ENCODE results near the gene NCAM2. TPM values are rescaled to one million over a fixed set of nuclear protein-coding genes. Genes with fewer than 3 reads are reported as not detected.

The NCAM2 gene
- polyA plus RNA-seq, 1 donor from 2014 or later: 9.8 TPM

- Histone ChIP-seq H3K36me3 (ENCODE audit: insufficient read depth, low read length) (no peaks in the 10 kb centered on the region), H3K9me3 (ENCODE audit: low read length) (no peaks in the 10 kb centered on the region), H3K9ac (ENCODE audit: low read length) (no peak overlapping the region), H3F3A (ENCODE audit: insufficient read depth, low read length, poor library complexity, severe bottlenecking) (no peaks in the 10 kb centered on the region), H3K9me2 (ENCODE audit: insufficient read depth, low read length) (no peaks in the 10 kb centered on the region), H4K20me1 (ENCODE audit: insufficient read depth) (no peaks in the 10 kb centered on the region), H3K27me3 (ENCODE audit: insufficient read depth, low read depth, low read length) (no peaks in the 10 kb centered on the region), H3K4me3 (ENCODE audit: low read length) (no peak overlapping the region), H3K79me2 (replicated peaks; ENCODE audit: insufficient read depth, low read length) (no peaks in the 10 kb centered on the region), H3K27ac (ENCODE audit: low read length) (no peak overlapping the region), H3K4me2 (ENCODE audit: low read length) (no peak overlapping the region), H2AFZ (ENCODE audit: low read depth, low read length) (no peak overlapping the region)
- no peak for TF ChIP-seq REST (IDR thresholded peaks at IDR 0.05; ENCODE audit: borderline replicate concordance)
- TF ChIP-seq CTCF (IDR thresholded peaks at IDR 0.05; ENCODE audit: poor library complexity, severe bottlenecking): no peak
- TF ChIP-seq EP300 (conservative IDR thresholded peaks at IDR 0.05; ENCODE audit: poor library complexity, severe bottlenecking): no peak
- no peak for TF ChIP-seq POLR2AphosphoS5 (IDR thresholded peaks at IDR 0.05)
- TF ChIP-seq MXI1 (conservative IDR thresholded peaks at IDR 0.05; ENCODE audit: poor library complexity, severe bottlenecking): no peak
- no peak for TF ChIP-seq EZH2 (IDR thresholded peaks at IDR 0.05; ENCODE audit: borderline replicate concordance, insufficient read depth, low read length, poor library complexity, severe bottlenecking)
- TF ChIP-seq SMC3 (conservative IDR thresholded peaks at IDR 0.05; ENCODE audit: poor library complexity): no peak
- no peak for TF ChIP-seq RAD21 (conservative IDR thresholded peaks at IDR 0.05)
- no peak for TF ChIP-seq TAF1 (IDR thresholded peaks at IDR 0.05; ENCODE audit: low read depth)
Observed at GRCh38 chr21:21063828-21064227, 65.6 kb downstream of the NCAM2 start.

- Histone ChIP-seq H3K27ac (ENCODE audit: low read length) (no peak overlapping the region), H3K4me3 (ENCODE audit: low read length) (no peak overlapping the region), H4K20me1 (ENCODE audit: insufficient read depth) (no peaks in the 10 kb centered on the region), H3K79me2 (replicated peaks; ENCODE audit: insufficient read depth, low read length) (no peaks in the 10 kb centered on the region), H3K9ac (ENCODE audit: low read length) (no peak overlapping the region), H3K9me3 (ENCODE audit: low read length) (no peaks in the 10 kb centered on the region), H3K9me2 (ENCODE audit: insufficient read depth, low read length) (no peaks in the 10 kb centered on the region), H3K27me3 (ENCODE audit: insufficient read depth, low read depth, low read length) (no peaks in the 10 kb centered on the region), H3F3A (ENCODE audit: insufficient read depth, low read length, poor library complexity, severe bottlenecking) (no peaks in the 10 kb centered on the region), H3K4me2 (ENCODE audit: low read length) (no peak overlapping the region), H3K36me3 (ENCODE audit: insufficient read depth, low read length) (no peaks in the 10 kb centered on the region), H2AFZ (ENCODE audit: low read depth, low read length) (no peak overlapping the region)
- TF ChIP-seq CTCF (IDR thresholded peaks at IDR 0.05; ENCODE audit: poor library complexity, severe bottlenecking) (no peak), RAD21 (conservative IDR thresholded peaks at IDR 0.05) (no peak), EP300 (conservative IDR thresholded peaks at IDR 0.05; ENCODE audit: poor library complexity, severe bottlenecking) (no peak), MXI1 (conservative IDR thresholded peaks at IDR 0.05; ENCODE audit: poor library complexity, severe bottlenecking) (no peak), TAF1 (IDR thresholded peaks at IDR 0.05; ENCODE audit: low read depth) (no peak), SMC3 (conservative IDR thresholded peaks at IDR 0.05; ENCODE audit: poor library complexity) (no peak), EZH2 (IDR thresholded peaks at IDR 0.05; ENCODE audit: borderline replicate concordance, insufficient read depth, low read length, poor library complexity, severe bottlenecking) (no peak), POLR2AphosphoS5 (IDR thresholded peaks at IDR 0.05) (no peak), REST (IDR thresholded peaks at IDR 0.05; ENCODE audit: borderline replicate concordance) (no peak)
Observed at GRCh38 chr21:21064353-21064752, 66.1 kb downstream of the NCAM2 start.
